H1 (cell line): ENCODE measurements around the gene PCDHA9. TPM values are rescaled to one million over a fixed set of nuclear protein-coding genes. Genes with fewer than 3 reads are reported as not detected.

Source experiments
- CTCF ChIA-PET: fragments of 300-600 bp; sonication (Branson Sonifier 250); formaldehyde crosslinking; loops from one replicate; lab custom pipeline; 2021; ENCODE audit not compliant: partially characterized antibody; lab: Charles Lee
- POLR2A ChIA-PET: fragments of 300-600 bp; sonication (Branson Sonifier 250); formaldehyde crosslinking; loops from one replicate; lab custom pipeline; 2021; ENCODE audit warnings: inconsistent platforms; ENCODE audit not compliant: partially characterized antibody; lab: Charles Lee
- DNase-seq, 2 experiments: peaks; one replicate each; pipeline versions ENCODE4 v3.0.0 to v3.0.0-alpha.2; 2010 to 2022; ENCODE audit warnings: low spot score in 2 of 2, low read depth in 1 of 2, mixed read lengths in 1 of 2
- FAIRE-seq: peaks from 2 replicates; lab custom pipeline; 2011; peaks lifted over from hg19 to GRCh38; lab: Jason Lieb, UNC
- H2AFZ ChIP-seq: 2 replicates; pipeline ENCODE4 v1.8.1; 2012; ENCODE audit warnings: low read length, inconsistent platforms
- H2AK5ac ChIP-seq: 2 replicates; pipeline ENCODE4 v1.6.1; 2013; ENCODE audit warnings: low read depth, low read length
- H2BK120ac ChIP-seq: replicated peaks from 2 replicates; pipeline ENCODE3; 2013; ENCODE audit warnings: low read depth, low read length, inconsistent platforms
- H2BK12ac ChIP-seq: 2 replicates; pipeline ENCODE4 v1.6.1; 2013; ENCODE audit warnings: low read depth, low read length
- H2BK15ac ChIP-seq: 2 replicates; pipeline ENCODE4 v1.6.1; 2013; ENCODE audit warnings: low read length
- H2BK20ac ChIP-seq: 2 replicates; pipeline ENCODE4 v1.6.1; 2013; ENCODE audit warnings: low read length
- H2BK5ac ChIP-seq: 2 replicates; pipeline ENCODE4 v1.6.1; 2013; ENCODE audit warnings: low read depth, low read length
- H3K14ac ChIP-seq: 2 replicates; pipeline ENCODE4 v1.6.1; 2013; ENCODE audit warnings: inconsistent platforms; ENCODE audit not compliant: insufficient read length
- H3K18ac ChIP-seq: 2 replicates; pipeline ENCODE4 v1.6.1; 2013; ENCODE audit warnings: low read length; ENCODE audit errors: extremely low read depth
- H3K23ac ChIP-seq: 2 replicates; pipeline ENCODE4 v1.6.1; 2013; ENCODE audit warnings: inconsistent platforms; ENCODE audit not compliant: insufficient read length
- H3K23me2 ChIP-seq: 2 replicates; pipeline ENCODE4 v1.6.1; 2013; ENCODE audit warnings: low read depth, low read length
- H3K27ac ChIP-seq: 2 replicates; pipeline ENCODE4 v1.6.1; 2011; ENCODE audit warnings: low read depth, low read length, inconsistent platforms
- H3K27me3 ChIP-seq, 4 experiments: replicated peaks in 1 of 4; 1 replicate in 1 of 4; 2 replicates in 3 of 4; pipeline versions ENCODE4 v1.6.1 to v1.8.1; 2011 to 2013; ENCODE audit warnings: low read length in 3 of 4, mild to moderate bottlenecking in 3 of 4, inconsistent platforms in 2 of 4, mixed read lengths in 2 of 4, moderate library complexity in 1 of 4; ENCODE audit not compliant: control insufficient read depth in 3 of 4, insufficient read depth in 3 of 4; ENCODE audit errors: extremely low read depth in 1 of 4
- H3K36me3 ChIP-seq, 4 experiments: 2 replicates each; pipeline versions ENCODE4 v1.6.1 to v1.8.1; 2011 to 2013; ENCODE audit warnings: mild to moderate bottlenecking in 4 of 4, low read length in 3 of 4, moderate library complexity in 2 of 4, control low read depth in 1 of 4, inconsistent platforms in 1 of 4; ENCODE audit not compliant: insufficient read depth in 4 of 4, control insufficient read depth in 2 of 4
- H3K4ac ChIP-seq: replicated peaks from 2 replicates; pipeline ENCODE3; 2013; ENCODE audit warnings: low read length, low read depth, mixed read lengths, inconsistent platforms; ENCODE audit not compliant: insufficient read length
- H3K4me1 ChIP-seq, 4 experiments: replicated peaks in 1 of 4; 1 replicate in 1 of 4; 2 replicates in 3 of 4; pipeline versions ENCODE4 v1.6.1 to v1.8.1; 2011 to 2013; ENCODE audit warnings: low read length in 3 of 4, inconsistent platforms in 2 of 4, mixed read lengths in 1 of 4; ENCODE audit not compliant: insufficient read depth in 4 of 4, control insufficient read depth in 3 of 4
- H3K4me2 ChIP-seq, 2 experiments: 2 replicates each; pipeline versions ENCODE4 v1.6.1 to v1.8.1; 2011 to 2013; ENCODE audit warnings: low read depth in 2 of 2, low read length in 2 of 2, control low read depth in 1 of 2, inconsistent platforms in 1 of 2, mild to moderate bottlenecking in 1 of 2; ENCODE audit not compliant: insufficient read depth in 1 of 2
- H3K4me3 ChIP-seq, 4 experiments: fragments of 200-600, 300-600 bp in 1 of 4; sonication (generic), shearing (Covaris generic), sonication (Bioruptor Twin) in 1 of 4; 2 replicates each; pipeline versions ENCODE4 v1.5.1 to v1.8.1; 2011 to 2016; ENCODE audit warnings: low read length in 4 of 4, low read depth in 3 of 4, control low read depth in 2 of 4, inconsistent platforms in 2 of 4, mild to moderate bottlenecking in 2 of 4, mixed read lengths in 1 of 4, moderate library complexity in 1 of 4; ENCODE audit not compliant: insufficient read depth in 2 of 4; ENCODE audit errors: extremely low read depth in 1 of 4
- H3K56ac ChIP-seq: replicated peaks from 2 replicates; pipeline ENCODE3; 2013; ENCODE audit warnings: low read depth, mild to moderate bottlenecking, mixed read lengths, low read length, inconsistent platforms; ENCODE audit not compliant: insufficient read length
- H3K79me1 ChIP-seq: 2 replicates; pipeline ENCODE4 v1.6.1; 2013; ENCODE audit warnings: low read depth, low read length, control low read depth
- H3K79me2 ChIP-seq, 2 experiments: 2 replicates each; pipeline versions ENCODE4 v1.6.1 to v1.8.1; 2012 to 2013; ENCODE audit warnings: low read length in 2 of 2, mild to moderate bottlenecking in 2 of 2, inconsistent platforms in 1 of 2; ENCODE audit not compliant: insufficient read depth in 2 of 2, control insufficient read depth in 1 of 2
- H3K9ac ChIP-seq, 4 experiments: replicated peaks in 1 of 4; 1 replicate in 1 of 4; 2 replicates in 3 of 4; pipeline versions ENCODE4 v1.6.1 to v1.8.1; 2011 to 2013; ENCODE audit warnings: low read depth in 3 of 4, low read length in 3 of 4, control low read depth in 2 of 4, mild to moderate bottlenecking in 2 of 4, moderate library complexity in 2 of 4, inconsistent platforms in 1 of 4; ENCODE audit errors: extremely low read depth in 1 of 4
- H3K9me3 ChIP-seq, 2 experiments: 2 replicates each; pipeline versions ENCODE4 v1.6.1 to v1.8.1; 2012 to 2013; ENCODE audit warnings: mild to moderate bottlenecking in 2 of 2, moderate library complexity in 2 of 2, control low read depth in 1 of 2, inconsistent platforms in 1 of 2, low read depth in 1 of 2, low read length in 1 of 2, mixed read lengths in 1 of 2; ENCODE audit not compliant: insufficient read depth in 2 of 2
- H4K20me1 ChIP-seq, 2 experiments: replicated peaks in 1 of 2; 2 replicates each; pipeline versions ENCODE3 to v1.8.1; 2011 to 2013; ENCODE audit warnings: inconsistent platforms in 2 of 2, low read length in 2 of 2, mild to moderate bottlenecking in 1 of 2; ENCODE audit not compliant: insufficient read depth in 2 of 2, control insufficient read depth in 1 of 2
- H4K5ac ChIP-seq: 2 replicates; pipeline ENCODE4 v1.6.1; 2013; ENCODE audit warnings: low read length, low read depth, mixed read lengths, inconsistent platforms; ENCODE audit not compliant: insufficient read length
- H4K8ac ChIP-seq: 2 replicates; pipeline ENCODE4 v1.8.0; 2013; ENCODE audit warnings: mild to moderate bottlenecking, moderate library complexity, low read length, inconsistent platforms; ENCODE audit not compliant: insufficient read depth; ENCODE audit errors: extremely low read depth
- H4K91ac ChIP-seq: replicated peaks from 2 replicates; pipeline ENCODE3; 2013; ENCODE audit warnings: low read length, mixed read lengths, inconsistent platforms; ENCODE audit not compliant: insufficient read length
- BCL11A ChIP-seq, 2 experiments: IDR thresholded peaks; one replicate each; pipeline ENCODE4 v1.6.1; 2011; ENCODE audit warnings: low read depth in 2 of 2, low read length in 2 of 2, mild to moderate bottlenecking in 2 of 2
- CBX8 ChIP-seq: fragments of 300-800, 300-1000 bp; sonication (generic); IDR thresholded peaks from 2 replicates; pipeline ENCODE4 v1.7.1; 2016; ENCODE audit warnings: low read depth, low read length, borderline replicate concordance
- KDM5A ChIP-seq: fragments of 200-600 bp; IDR thresholded peaks from 2 replicates; pipeline ENCODE4 v1.7.1; 2012; ENCODE audit warnings: mild to moderate bottlenecking, low read length, inconsistent platforms, mixed read lengths
- PHF8 ChIP-seq: fragments of 200-600 bp; sonication (generic); conservative IDR thresholded peaks from 2 replicates; pipeline ENCODE4 v1.7.1; 2012; ENCODE audit warnings: low read depth, mild to moderate bottlenecking, inconsistent platforms, low read length, moderate library complexity
- RXRA ChIP-seq: IDR thresholded peaks from 2 replicates; pipeline ENCODE4 v1.6.1; 2011; ENCODE audit warnings: low read depth, mild to moderate bottlenecking, low read length, moderate library complexity; ENCODE audit not compliant: insufficient read depth
- SIN3A ChIP-seq, 2 experiments: IDR thresholded peaks in 1 of 2; conservative IDR thresholded peaks in 1 of 2; 2 replicates each; pipeline ENCODE4 v1.6.1; 2011 to 2012; ENCODE audit warnings: low read length in 2 of 2, improper control_type of control experiment in 1 of 2, low read depth in 1 of 2, mild to moderate bottlenecking in 1 of 2
- SIRT6 ChIP-seq: IDR thresholded peaks from one replicate; pipeline ENCODE4 v1.7.1; 2012; ENCODE audit warnings: low read length, inconsistent platforms
- SP4 ChIP-seq: IDR thresholded peaks from 2 replicates; pipeline ENCODE4 v1.6.1; 2012; ENCODE audit warnings: low read length, inconsistent platforms
- SUZ12 ChIP-seq: fragments of 200-600 bp; sonication (generic); IDR thresholded peaks from 2 replicates; pipeline ENCODE4 v1.6.1; 2012; ENCODE audit warnings: mild to moderate bottlenecking, inconsistent platforms, low read length, moderate library complexity, mixed read lengths
- WGBS, 2 experiments: shearing (Covaris generic) in 1 of 2; methylation state at CpG; one replicate each; pipeline versions ENCODE4 v1.1.6 to v1.1.7; 2013 to 2015; ENCODE audit warnings: low lambda C conversion rate in 2 of 2, mixed read lengths in 2 of 2, inconsistent platforms in 1 of 2, low coverage in 1 of 2, missing lambda C conversion rate in 1 of 2; ENCODE audit not compliant: insufficient replicate concordance in 2 of 2, insufficient coverage in 1 of 2, insufficient read length in 1 of 2; ENCODE audit errors: extremely low coverage in 1 of 2, missing lambda C conversion rate in 1 of 2; 5-methylcytosine and 5-hydroxymethylcytosine counted together
- polyA plus RNA-seq, 7 experiments: library from polyadenylated mRNA; depleted of rRNA in 3 of 7; stranded (reverse) in 5 of 7; unstranded in 2 of 7; fragments of >200 nt in 5 of 7; fragments of 200-250 nt in 2 of 7; gene quantifications; 1 replicate in 5 of 7; 2 replicates in 1 of 7; 4 replicates in 1 of 7; pipeline versions ENCODE4 v1.2.1 to v1.2.3, GENCODE V29; 2011 to 2013; ENCODE audit warnings: missing spikeins in 2 of 7, mixed read lengths in 2 of 7
- total RNA-seq: library from RNA; stranded (reverse); fragmentation: NEBNext Ultra II Directional; extraction: Animal tissue kit (Norgen Biotek cat#: 25700); gene quantifications from 2 replicates; pipeline ENCODE4 v1.2.1, GENCODE V29; 2021
- TF ChIP-seq, protein P1 (sequence below): IDR thresholded peaks from 2 replicates; pipeline ENCODE4 v1.6.1; 2011; ENCODE audit warnings: low read depth, mild to moderate bottlenecking, low read length; ENCODE audit not compliant: insufficient read depth
- TF ChIP-seq, protein P2 (sequence below): IDR thresholded peaks from 2 replicates; pipeline ENCODE4 v1.6.1; 2012; ENCODE audit warnings: low read length, inconsistent platforms

Gene PCDHA9
- total and polyA plus RNA-seq, 2 of the 8 experiments (the other 6 are each of a cell fraction or from before 2014, with no cell fraction given): 0.12 to 0.28 TPM

- H4K91ac ChIP-seq: no peak overlapping the region
- no peak overlapping the region for H2BK12ac ChIP-seq
- CTCF ChIA-PET: interaction anchor here (1.0 to 1.6 kb wide), 3 partner anchors 8 to 14 kb away, joined by 3 to 4 read pairs (median 3); no protein-coding TSS in a partner anchor
- POLR2A ChIA-PET: no interaction called here
- no peak overlapping the region for H2AFZ ChIP-seq
- no peak overlapping the region for H3K14ac ChIP-seq
- FAIRE-seq (no peak), DNase-seq (no peak)
- peaks cover 0 to 21% of the 10 kb centered on the region in 2 experiments; a peak in 2 of 4 replicates for H3K9me3 ChIP-seq
- H4K20me1 ChIP-seq: no peaks in the 10 kb centered on the region
- H2BK5ac ChIP-seq: no peak overlapping the region
- no peak overlapping the region for H2AK5ac ChIP-seq
- H4K5ac ChIP-seq: no peak overlapping the region
- no peak overlapping the region for H3K4me2 ChIP-seq
- no peak overlapping the region for H3K23ac ChIP-seq
- H3K79me1 ChIP-seq: no peaks in the 10 kb centered on the region
- no peak overlapping the region for H3K56ac ChIP-seq
- H2BK120ac ChIP-seq: no peak overlapping the region
- H4K8ac ChIP-seq: no peak overlapping the region
- no peaks in the 10 kb centered on the region for H3K4me1 ChIP-seq
- H3K23me2 ChIP-seq: no peaks in the 10 kb centered on the region
- H3K4ac ChIP-seq: no peak overlapping the region
- no peak overlapping the region for H3K9ac ChIP-seq
- no peak overlapping the region for H3K27ac ChIP-seq
- H3K18ac ChIP-seq: no peak overlapping the region
- H3K4me3 ChIP-seq: no peak overlapping the region
- H2BK20ac ChIP-seq: no peak overlapping the region
- WGBS, 2 experiments: 93% methylated on average over 36 of the region's 53 CpGs; no CpG with 5 or more reads in 1 of the 2 experiments
- H3K79me2 ChIP-seq: no peaks in the 10 kb centered on the region
- no peaks in the 10 kb centered on the region for H3K27me3 ChIP-seq
- H3K36me3 ChIP-seq: peaks cover 0 to 16% (median 0%) of the 10 kb centered on the region in 4 experiments; a peak in 3 of 8 replicates
- H2BK15ac ChIP-seq: no peak overlapping the region
- TF ChIP-seq, protein P1, sequence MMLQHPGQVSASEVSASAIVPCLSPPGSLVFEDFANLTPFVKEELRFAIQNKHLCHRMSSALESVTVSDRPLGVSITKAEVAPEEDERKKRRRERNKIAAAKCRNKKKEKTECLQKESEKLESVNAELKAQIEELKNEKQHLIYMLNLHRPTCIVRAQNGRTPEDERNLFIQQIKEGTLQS: no peak
- TF ChIP-seq, protein P2, sequence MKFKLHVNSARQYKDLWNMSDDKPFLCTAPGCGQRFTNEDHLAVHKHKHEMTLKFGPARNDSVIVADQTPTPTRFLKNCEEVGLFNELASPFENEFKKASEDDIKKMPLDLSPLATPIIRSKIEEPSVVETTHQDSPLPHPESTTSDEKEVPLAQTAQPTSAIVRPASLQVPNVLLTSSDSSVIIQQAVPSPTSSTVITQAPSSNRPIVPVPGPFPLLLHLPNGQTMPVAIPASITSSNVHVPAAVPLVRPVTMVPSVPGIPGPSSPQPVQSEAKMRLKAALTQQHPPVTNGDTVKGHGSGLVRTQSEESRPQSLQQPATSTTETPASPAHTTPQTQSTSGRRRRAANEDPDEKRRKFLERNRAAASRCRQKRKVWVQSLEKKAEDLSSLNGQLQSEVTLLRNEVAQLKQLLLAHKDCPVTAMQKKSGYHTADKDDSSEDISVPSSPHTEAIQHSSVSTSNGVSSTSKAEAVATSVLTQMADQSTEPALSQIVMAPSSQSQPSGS: no peak
- TF ChIP-seq BCL11A (IDR thresholded peaks at IDR 0.05; ENCODE audit: low read depth in 2 of 2, low read length in 2 of 2) (no peak), SP4 (no peak), SUZ12 (no peak), RXRA (no peak), PHF8 (no peak), SIN3A (conservative IDR thresholded peaks at IDR 0.05 in 1 of 2, IDR thresholded peaks at IDR 0.05 in 1 of 2; ENCODE audit: low read depth in 1 of 2, low read length in 2 of 2) (no peak), SIRT6 (no peak), CBX8 (no peak), KDM5A (no peak)
Observed at GRCh38 chr5:140802781-140803271, 45.4 kb upstream of the PCDHA9 start.
